ENCODE results near the gene KCNC1. TPM values are rescaled to one million over a fixed set of nuclear protein-coding genes. Genes with fewer than 3 reads are reported as not detected.

Gene KCNC1
- polyA plus RNA-seq, 4 donors: 0.84 to 1.7 (median 1.2) TPM

- DNase-seq (ENCODE audit: low read depth in 4 of 4, low spot score in 2 of 4): no peak
These were observed 35.6 kb downstream of the KCNC1 start for GRCh38 chr11:17770048-17770652.

GRCh38 chr11:17770917-17771316 lies 36.3 kb downstream of the KCNC1 start:
- no peak for DNase-seq (ENCODE audit: low read depth in 4 of 4, low spot score in 2 of 4)

GRCh38 chr11:17771415-17771814 lies 36.8 kb downstream of the KCNC1 start:
- no peak for DNase-seq (ENCODE audit: low read depth in 4 of 4, low spot score in 2 of 4)

- DNase-seq (ENCODE audit: low read depth in 4 of 4, low spot score in 2 of 4): no peak
These were observed 37.3 kb downstream of the KCNC1 start for GRCh38 chr11:17771841-17772401.

GRCh38 chr11:17772704-17773600 lies 38.4 kb downstream of the KCNC1 start:
- no peak for DNase-seq (ENCODE audit: low read depth in 4 of 4, low spot score in 2 of 4)

GRCh38 chr11:17773674-17774073 lies 39.1 kb downstream of the KCNC1 start:
- DNase-seq (ENCODE audit: low read depth in 4 of 4, low spot score in 2 of 4): no peak

- no peak for DNase-seq (ENCODE audit: low read depth in 4 of 4, low spot score in 2 of 4)
These were observed 39.9 kb downstream of the KCNC1 start for GRCh38 chr11:17774232-17775034.

GRCh38 chr11:17775035-17775348 lies 40.4 kb downstream of the KCNC1 start:
- no peak for DNase-seq (ENCODE audit: low read depth in 4 of 4, low spot score in 2 of 4)

GRCh38 chr11:17775507-17776211 lies 41.1 kb downstream of the KCNC1 start:
- no peak for DNase-seq (ENCODE audit: low read depth in 4 of 4, low spot score in 2 of 4)

GRCh38 chr11:17776212-17776875 lies 41.8 kb downstream of the KCNC1 start:
- no peak for DNase-seq (ENCODE audit: low read depth in 4 of 4, low spot score in 2 of 4)

GRCh38 chr11:17777086-17777737 lies 42.6 kb downstream of the KCNC1 start:
- DNase-seq (ENCODE audit: low read depth in 4 of 4, low spot score in 2 of 4): no peak

- no peak for DNase-seq (ENCODE audit: low read depth in 4 of 4, low spot score in 2 of 4)
These were observed 43.1 kb downstream of the KCNC1 start for GRCh38 chr11:17777738-17778091.

GRCh38 chr11:17778352-17778751 lies 43.8 kb downstream of the KCNC1 start:
- no peak for DNase-seq (ENCODE audit: low read depth in 4 of 4, low spot score in 2 of 4)

GRCh38 chr11:17778956-17779860 lies 44.6 kb downstream of the KCNC1 start:
- no peak for DNase-seq (ENCODE audit: low read depth in 4 of 4, low spot score in 2 of 4)

GRCh38 chr11:17779861-17780594 lies 45.4 kb downstream of the KCNC1 start:
- DNase-seq (ENCODE audit: low read depth in 4 of 4, low spot score in 2 of 4): no peak

GRCh38 chr11:17780668-17781067 lies 46.1 kb downstream of the KCNC1 start:
- no peak for DNase-seq (ENCODE audit: low read depth in 4 of 4, low spot score in 2 of 4)

- DNase-seq (ENCODE audit: low read depth in 4 of 4, low spot score in 2 of 4): no peak
These were observed 46.6 kb downstream of the KCNC1 start for GRCh38 chr11:17781221-17781620.

GRCh38 chr11:17781626-17782025 lies 47.0 kb downstream of the KCNC1 start:
- no peak for DNase-seq (ENCODE audit: low read depth in 4 of 4, low spot score in 2 of 4)

All from left renal cortex interstitium (tissue), 4 donors.